NCI-H2107 treated with DMSO at 0.1 percent for 48 hours (cell line): ENCODE measurements around the gene PDGFA.

Source experiments
- DNase-seq: peaks from one replicate; lab custom pipeline; 2025; ENCODE audit not compliant: unreplicated experiment; lab: John Stamatoyannopoulos, UW

Gene PDGFA

GRCh38 chr7:475951-476441 is 43.6 kb downstream of the PDGFA start:
- DNase-seq: no peak

- DNase-seq: no peak
These were observed 44.3 kb downstream of the PDGFA start for GRCh38 chr7:475425-475728.

GRCh38 chr7:474605-475424 is 44.8 kb downstream of the PDGFA start:
- no peak for DNase-seq

GRCh38 chr7:473870-474604 is 45.6 kb downstream of the PDGFA start:
- DNase-seq: no peak

GRCh38 chr7:473211-473734 is 46.4 kb downstream of the PDGFA start:
- no peak for DNase-seq

- no peak for DNase-seq
These were observed 47.0 kb downstream of the PDGFA start for GRCh38 chr7:472640-472957.

GRCh38 chr7:471866-472639 is 47.6 kb downstream of the PDGFA start:
- DNase-seq: no peak

GRCh38 chr7:471191-471865 is 48.3 kb downstream of the PDGFA start:
- no peak for DNase-seq

- DNase-seq: no peak
These were observed 50.1 kb downstream of the PDGFA start for GRCh38 chr7:469563-469961.

- no peak for DNase-seq
These were observed 50.7 kb downstream of the PDGFA start for GRCh38 chr7:468681-469562.

GRCh38 chr7:467856-468545 is 51.6 kb downstream of the PDGFA start:
- DNase-seq: no peak

GRCh38 chr7:467393-467828 is 52.2 kb downstream of the PDGFA start:
- no peak for DNase-seq

- DNase-seq: no peak
These were observed 53.0 kb downstream of the PDGFA start for GRCh38 chr7:466465-467191.

GRCh38 chr7:465710-466400 is 53.8 kb downstream of the PDGFA start:
- DNase-seq: no peak

GRCh38 chr7:464454-465401 is 54.9 kb downstream of the PDGFA start:
- DNase-seq: no peak

- no peak for DNase-seq
These were observed 55.7 kb downstream of the PDGFA start for GRCh38 chr7:463817-464453.

- DNase-seq: no peak
These were observed 56.3 kb downstream of the PDGFA start for GRCh38 chr7:463362-463781.
